Panc1 (cell line): ENCODE measurements around the gene ABTB2.

Source experiments
- POLR2AphosphoS5 ChIP-seq: IDR thresholded peaks from 2 replicates; pipeline ENCODE4 v1.6.1; 2012; ENCODE audit warnings: mild to moderate bottlenecking, low read depth, low read length, moderate library complexity
- SIN3A ChIP-seq: IDR thresholded peaks from 2 replicates; pipeline ENCODE4 v1.6.1; 2012; ENCODE audit warnings: low read depth, mild to moderate bottlenecking, low read length, moderate library complexity, borderline replicate concordance; ENCODE audit not compliant: insufficient read depth
- TF ChIP-seq, protein P1 (sequence below): fragments of 450-650 bp; IDR thresholded peaks from 2 replicates; pipeline ENCODE4 v1.5.1; 2017; ENCODE audit warnings: mild to moderate bottlenecking
- TF ChIP-seq, protein P2 (sequence below), 2 experiments: IDR thresholded peaks; 2 replicates each; pipeline ENCODE4 v1.6.1; 2011 to 2012; ENCODE audit warnings: low read depth in 2 of 2, control low read depth in 1 of 2, low read length in 1 of 2, mild to moderate bottlenecking in 1 of 2, moderate library complexity in 1 of 2; ENCODE audit not compliant: insufficient read depth in 1 of 2

- no peak for TF ChIP-seq POLR2AphosphoS5
- TF ChIP-seq, protein P1, sequence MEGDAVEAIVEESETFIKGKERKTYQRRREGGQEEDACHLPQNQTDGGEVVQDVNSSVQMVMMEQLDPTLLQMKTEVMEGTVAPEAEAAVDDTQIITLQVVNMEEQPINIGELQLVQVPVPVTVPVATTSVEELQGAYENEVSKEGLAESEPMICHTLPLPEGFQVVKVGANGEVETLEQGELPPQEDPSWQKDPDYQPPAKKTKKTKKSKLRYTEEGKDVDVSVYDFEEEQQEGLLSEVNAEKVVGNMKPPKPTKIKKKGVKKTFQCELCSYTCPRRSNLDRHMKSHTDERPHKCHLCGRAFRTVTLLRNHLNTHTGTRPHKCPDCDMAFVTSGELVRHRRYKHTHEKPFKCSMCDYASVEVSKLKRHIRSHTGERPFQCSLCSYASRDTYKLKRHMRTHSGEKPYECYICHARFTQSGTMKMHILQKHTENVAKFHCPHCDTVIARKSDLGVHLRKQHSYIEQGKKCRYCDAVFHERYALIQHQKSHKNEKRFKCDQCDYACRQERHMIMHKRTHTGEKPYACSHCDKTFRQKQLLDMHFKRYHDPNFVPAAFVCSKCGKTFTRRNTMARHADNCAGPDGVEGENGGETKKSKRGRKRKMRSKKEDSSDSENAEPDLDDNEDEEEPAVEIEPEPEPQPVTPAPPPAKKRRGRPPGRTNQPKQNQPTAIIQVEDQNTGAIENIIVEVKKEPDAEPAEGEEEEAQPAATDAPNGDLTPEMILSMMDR, result no peak
- TF ChIP-seq, protein P2, sequence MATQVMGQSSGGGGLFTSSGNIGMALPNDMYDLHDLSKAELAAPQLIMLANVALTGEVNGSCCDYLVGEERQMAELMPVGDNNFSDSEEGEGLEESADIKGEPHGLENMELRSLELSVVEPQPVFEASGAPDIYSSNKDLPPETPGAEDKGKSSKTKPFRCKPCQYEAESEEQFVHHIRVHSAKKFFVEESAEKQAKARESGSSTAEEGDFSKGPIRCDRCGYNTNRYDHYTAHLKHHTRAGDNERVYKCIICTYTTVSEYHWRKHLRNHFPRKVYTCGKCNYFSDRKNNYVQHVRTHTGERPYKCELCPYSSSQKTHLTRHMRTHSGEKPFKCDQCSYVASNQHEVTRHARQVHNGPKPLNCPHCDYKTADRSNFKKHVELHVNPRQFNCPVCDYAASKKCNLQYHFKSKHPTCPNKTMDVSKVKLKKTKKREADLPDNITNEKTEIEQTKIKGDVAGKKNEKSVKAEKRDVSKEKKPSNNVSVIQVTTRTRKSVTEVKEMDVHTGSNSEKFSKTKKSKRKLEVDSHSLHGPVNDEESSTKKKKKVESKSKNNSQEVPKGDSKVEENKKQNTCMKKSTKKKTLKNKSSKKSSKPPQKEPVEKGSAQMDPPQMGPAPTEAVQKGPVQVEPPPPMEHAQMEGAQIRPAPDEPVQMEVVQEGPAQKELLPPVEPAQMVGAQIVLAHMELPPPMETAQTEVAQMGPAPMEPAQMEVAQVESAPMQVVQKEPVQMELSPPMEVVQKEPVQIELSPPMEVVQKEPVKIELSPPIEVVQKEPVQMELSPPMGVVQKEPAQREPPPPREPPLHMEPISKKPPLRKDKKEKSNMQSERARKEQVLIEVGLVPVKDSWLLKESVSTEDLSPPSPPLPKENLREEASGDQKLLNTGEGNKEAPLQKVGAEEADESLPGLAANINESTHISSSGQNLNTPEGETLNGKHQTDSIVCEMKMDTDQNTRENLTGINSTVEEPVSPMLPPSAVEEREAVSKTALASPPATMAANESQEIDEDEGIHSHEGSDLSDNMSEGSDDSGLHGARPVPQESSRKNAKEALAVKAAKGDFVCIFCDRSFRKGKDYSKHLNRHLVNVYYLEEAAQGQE (IDR thresholded peaks at IDR 0.05; ENCODE audit: insufficient read depth in 1 of 2, low read depth in 2 of 2, low read length in 1 of 2), result no peak
- TF ChIP-seq SIN3A, result no peak
These were observed 177.6 kb downstream of the ABTB2 start for GRCh38 chr11:34180040-34180813.
